SK-N-SH (cell line): ENCODE results near the gene SPAG6. TPM values are rescaled to one million over a fixed set of nuclear protein-coding genes. Genes with fewer than 3 reads are reported as not detected.

Experiments
- CTCF ChIA-PET: fragments of 300-600, 350-600 bp; formaldehyde crosslinking; extraction: SDS; loops from one replicate; lab custom pipeline; 2021; lab: Yijun Ruan, JAX
- POLR2A ChIA-PET: fragments of 350-600 bp; sonication (Branson Sonifier 250); formaldehyde crosslinking; extraction: SDS; loops from one replicate; lab custom pipeline; 2020; ENCODE audit warnings: antibody characterized with exemption, inconsistent platforms; lab: Yijun Ruan, JAX
- DNase-seq: peaks from one replicate; pipeline ENCODE4 v3.0.0; 2012
- H2AFZ ChIP-seq: fragments of 200-600 bp; sonication (generic); 2 replicates; pipeline ENCODE4 v1.8.1; 2016; ENCODE audit warnings: antibody characterized with exemption, mild to moderate bottlenecking, low read depth
- H3F3A ChIP-seq: fragments of 200-600 bp; sonication (generic); replicated peaks from 2 replicates; pipeline ENCODE3; 2016; ENCODE audit warnings: antibody characterized with exemption, mild to moderate bottlenecking; ENCODE audit not compliant: insufficient read depth
- H3K27ac ChIP-seq, 2 experiments: fragments of 200-500 bp in 1 of 2; fragments of 200-600 bp in 1 of 2; sonication (Bioruptor generic) in 1 of 2; sonication (generic), shearing (Covaris generic) in 1 of 2; 2 replicates each; pipeline versions ENCODE4 v1.5.1 to v1.6.1; 2014 to 2016; ENCODE audit warnings: low read depth in 2 of 2, inconsistent platforms in 1 of 2, low read length in 1 of 2, mild to moderate bottlenecking in 1 of 2, mixed read lengths in 1 of 2
- H3K27me3 ChIP-seq: fragments of 200-600 bp; sonication (generic), shearing (Covaris generic); 2 replicates; pipeline ENCODE4 v1.6.1; 2016; ENCODE audit warnings: mixed run types; ENCODE audit not compliant: insufficient read depth
- H3K36me3 ChIP-seq, 2 experiments: fragments of 200-500 bp in 1 of 2; fragments of 200-600 bp in 1 of 2; sonication (Bioruptor generic) in 1 of 2; sonication (generic) in 1 of 2; replicated peaks in 1 of 2; 2 replicates each; pipeline versions ENCODE3 to v1.5.1; 2014 to 2016; ENCODE audit warnings: low read length in 1 of 2, mild to moderate bottlenecking in 1 of 2; ENCODE audit not compliant: insufficient read depth in 2 of 2, control insufficient read depth in 1 of 2
- H3K4me1 ChIP-seq, 2 experiments: fragments of 200-500 bp in 1 of 2; fragments of 200-600 bp in 1 of 2; sonication (Bioruptor generic) in 1 of 2; sonication (generic), shearing (Covaris generic) in 1 of 2; 2 replicates each; pipeline versions ENCODE4 v1.5.1 to v1.6.1; 2014 to 2016; ENCODE audit warnings: low read depth in 1 of 2, low read length in 1 of 2, mixed run types in 1 of 2; ENCODE audit not compliant: insufficient read depth in 2 of 2, control insufficient read depth in 1 of 2
- H3K4me2 ChIP-seq: fragments of 200-600 bp; sonication (generic), shearing (Covaris generic); 2 replicates; pipeline ENCODE4 v1.6.1; 2017; ENCODE audit warnings: mixed run types
- H3K4me3 ChIP-seq, 2 experiments: fragments of 200-500 bp in 1 of 2; fragments of 200-600 bp in 1 of 2; sonication (Bioruptor generic) in 1 of 2; sonication (generic), shearing (Covaris generic) in 1 of 2; 2 replicates each; pipeline versions ENCODE4 v1.5.1 to v1.8.1; 2014 to 2016; ENCODE audit warnings: low read depth in 2 of 2, inconsistent platforms in 1 of 2, low read length in 1 of 2, mild to moderate bottlenecking in 1 of 2, mixed read lengths in 1 of 2, moderate library complexity in 1 of 2
- H3K79me2 ChIP-seq: fragments of 200-600 bp; sonication (generic); 2 replicates; pipeline ENCODE4 v1.8.1; 2017; ENCODE audit warnings: mild to moderate bottlenecking; ENCODE audit not compliant: insufficient read depth
- H3K9ac ChIP-seq: fragments of 200-600 bp; sonication (generic); 2 replicates; pipeline ENCODE4 v1.6.1; 2017; ENCODE audit warnings: mixed run types
- H3K9me2 ChIP-seq: fragments of 200-600 bp; sonication (generic); 2 replicates; pipeline ENCODE4 v1.6.1; 2017; ENCODE audit warnings: mixed run types
- H3K9me3 ChIP-seq: fragments of 200-600 bp; sonication (generic); 2 replicates; pipeline ENCODE4 v1.6.1; 2017; ENCODE audit warnings: mixed run types, mild to moderate bottlenecking, moderate library complexity
- H4K20me1 ChIP-seq: fragments of 200-600 bp; sonication (generic); 2 replicates; pipeline ENCODE4 v1.6.1; 2017; ENCODE audit warnings: mild to moderate bottlenecking, mixed run types; ENCODE audit not compliant: insufficient read depth
- EZH2phosphoT487 ChIP-seq: fragments of 200-600 bp; sonication (generic); IDR thresholded peaks from 2 replicates; pipeline ENCODE4 v1.6.1; 2017; ENCODE audit warnings: low read depth, mixed run types, mild to moderate bottlenecking, antibody characterized with exemption, moderate library complexity, borderline replicate concordance
- GATA2 ChIP-seq: sonication (generic); formaldehyde crosslinking; IDR thresholded peaks from 2 replicates; pipeline ENCODE4 v1.5.0; 2020; ENCODE audit warnings: mild to moderate bottlenecking, missing genetic modification reagents
- JUND ChIP-seq: IDR thresholded peaks from 2 replicates; pipeline ENCODE4 v1.4.0; 2012
- MEF2A ChIP-seq: IDR thresholded peaks from 2 replicates; pipeline ENCODE4 v1.4.0; 2012; ENCODE audit warnings: low read depth, borderline replicate concordance
- NFIC ChIP-seq: IDR thresholded peaks from 2 replicates; pipeline ENCODE4 v1.4.0; 2012; ENCODE audit warnings: borderline replicate concordance
- RFX5 ChIP-seq: IDR thresholded peaks from 2 replicates; pipeline ENCODE4 v1.6.1; 2012; ENCODE audit warnings: mild to moderate bottlenecking, improper control_type of control experiment, low read length
- RXRA ChIP-seq: IDR thresholded peaks from 2 replicates; pipeline ENCODE4 v1.4.0; 2012; ENCODE audit warnings: low read depth, mild to moderate bottlenecking, borderline replicate concordance
- SMC3 ChIP-seq: IDR thresholded peaks from 2 replicates; pipeline ENCODE4 v1.6.1; 2012; ENCODE audit warnings: low read depth, low read length, improper control_type of control experiment
- TCF12 ChIP-seq: IDR thresholded peaks from 2 replicates; pipeline ENCODE4 v1.4.0; 2012
- TEAD4 ChIP-seq: IDR thresholded peaks from 2 replicates; pipeline ENCODE4 v1.4.0; 2012; ENCODE audit warnings: mild to moderate bottlenecking, borderline replicate concordance; ENCODE audit not compliant: insufficient read depth
- YY1 ChIP-seq: IDR thresholded peaks from 2 replicates; pipeline ENCODE4 v1.4.0; 2012; ENCODE audit warnings: low read depth, mild to moderate bottlenecking
- WGBS: methylation state at CpG from one replicate; pipeline ENCODE4 v1.1.6; 2017; ENCODE audit warnings: low lambda C conversion rate; 5-methylcytosine and 5-hydroxymethylcytosine counted together
- polyA plus RNA-seq, 3 experiments: library from polyadenylated mRNA; depleted of rRNA; stranded (reverse); fragments of >200 nt; gene quantifications; 2 replicates each; pipeline ENCODE4 v1.2.3, GENCODE V29; 2012
- TF ChIP-seq, protein P1 (sequence below): IDR thresholded peaks from 2 replicates; pipeline ENCODE4 v1.6.1; 2012; ENCODE audit warnings: mild to moderate bottlenecking, low read depth, low read length, moderate library complexity
- TF ChIP-seq, protein P2 (sequence below): IDR thresholded peaks from 2 replicates; pipeline ENCODE4; 2012
- TF ChIP-seq, protein P3 (sequence below): IDR thresholded peaks from 2 replicates; pipeline ENCODE4 v1.4.0; 2012; ENCODE audit warnings: low read depth, borderline replicate concordance

SPAG6 gene
- polyA plus RNA-seq, 1 of the 3 experiments (the other 2 are of a cell fraction), result 0.77 TPM

GRCh38 chr10:22303461-22303860 is 41.8 kb upstream of the SPAG6 start:
- no peak overlapping the region for H3K27ac ChIP-seq
- H3K79me2 ChIP-seq, result no peaks in the 10 kb centered on the region
- H3K27me3 ChIP-seq, result no peaks in the 10 kb centered on the region
- no peak for DNase-seq
- H3K9ac ChIP-seq, result no peak overlapping the region
- no peak overlapping the region for H2AFZ ChIP-seq
- H3K36me3 ChIP-seq, result no peaks in the 10 kb centered on the region
- WGBS, result 91% methylated on average over 3 of the region's 3 CpGs
- ChIA-PET CTCF (interaction anchor here (0.7 kb wide), 1 partner anchor 407 kb away, joined by 3 read pairs; no protein-coding TSS in a partner anchor), POLR2A (no interaction called here)
- no peaks in the 10 kb centered on the region for H3F3A ChIP-seq
- no peaks in the 10 kb centered on the region for H4K20me1 ChIP-seq
- no peak overlapping the region for H3K4me3 ChIP-seq
- no peak overlapping the region for H3K4me2 ChIP-seq
- H3K9me3 ChIP-seq, result 0 out of 2 replicates have a peak, but pooled peaks cover 3% of the 10 kb centered on the region
- H3K9me2 ChIP-seq, result no peaks in the 10 kb centered on the region
- no peak for TF ChIP-seq RXRA
- no peak for TF ChIP-seq JUND
- no peak for TF ChIP-seq MEF2A
- no peak for TF ChIP-seq TCF12
- TF ChIP-seq, protein P1, sequence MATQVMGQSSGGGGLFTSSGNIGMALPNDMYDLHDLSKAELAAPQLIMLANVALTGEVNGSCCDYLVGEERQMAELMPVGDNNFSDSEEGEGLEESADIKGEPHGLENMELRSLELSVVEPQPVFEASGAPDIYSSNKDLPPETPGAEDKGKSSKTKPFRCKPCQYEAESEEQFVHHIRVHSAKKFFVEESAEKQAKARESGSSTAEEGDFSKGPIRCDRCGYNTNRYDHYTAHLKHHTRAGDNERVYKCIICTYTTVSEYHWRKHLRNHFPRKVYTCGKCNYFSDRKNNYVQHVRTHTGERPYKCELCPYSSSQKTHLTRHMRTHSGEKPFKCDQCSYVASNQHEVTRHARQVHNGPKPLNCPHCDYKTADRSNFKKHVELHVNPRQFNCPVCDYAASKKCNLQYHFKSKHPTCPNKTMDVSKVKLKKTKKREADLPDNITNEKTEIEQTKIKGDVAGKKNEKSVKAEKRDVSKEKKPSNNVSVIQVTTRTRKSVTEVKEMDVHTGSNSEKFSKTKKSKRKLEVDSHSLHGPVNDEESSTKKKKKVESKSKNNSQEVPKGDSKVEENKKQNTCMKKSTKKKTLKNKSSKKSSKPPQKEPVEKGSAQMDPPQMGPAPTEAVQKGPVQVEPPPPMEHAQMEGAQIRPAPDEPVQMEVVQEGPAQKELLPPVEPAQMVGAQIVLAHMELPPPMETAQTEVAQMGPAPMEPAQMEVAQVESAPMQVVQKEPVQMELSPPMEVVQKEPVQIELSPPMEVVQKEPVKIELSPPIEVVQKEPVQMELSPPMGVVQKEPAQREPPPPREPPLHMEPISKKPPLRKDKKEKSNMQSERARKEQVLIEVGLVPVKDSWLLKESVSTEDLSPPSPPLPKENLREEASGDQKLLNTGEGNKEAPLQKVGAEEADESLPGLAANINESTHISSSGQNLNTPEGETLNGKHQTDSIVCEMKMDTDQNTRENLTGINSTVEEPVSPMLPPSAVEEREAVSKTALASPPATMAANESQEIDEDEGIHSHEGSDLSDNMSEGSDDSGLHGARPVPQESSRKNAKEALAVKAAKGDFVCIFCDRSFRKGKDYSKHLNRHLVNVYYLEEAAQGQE, result no peak
- no peaks in the 10 kb centered on the region for H3K4me1 ChIP-seq

DNA sequence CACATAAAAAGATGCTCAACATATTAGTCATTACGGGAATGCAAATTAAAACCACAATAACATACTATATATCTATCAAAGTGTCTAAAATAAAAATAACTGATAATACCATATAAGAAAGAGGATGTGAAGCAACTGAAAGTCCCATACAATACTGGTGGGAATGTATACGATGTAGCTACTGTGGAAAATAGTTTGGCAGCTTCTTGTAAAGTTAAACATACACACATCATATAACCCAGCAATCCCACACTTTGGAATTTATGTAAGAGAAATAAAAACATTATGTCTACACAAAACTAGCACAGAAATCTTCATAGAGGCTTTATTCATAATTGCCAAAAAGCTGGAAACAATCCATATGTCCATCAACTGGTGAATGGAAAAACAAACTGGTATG is 39.6 kb upstream of the SPAG6 start:
- WGBS, result 45% methylated on average over 2 of the region's 2 CpGs
- Histone ChIP-seq H3F3A (no peaks in the 10 kb centered on the region), H3K27ac (no peak overlapping the region), H3K4me2 (no peak overlapping the region), H3K4me3 (no peak overlapping the region), H2AFZ (no peak overlapping the region; the same call in 1 of the 2 replicates), H3K9ac (no peak overlapping the region), H3K4me1 (no peaks in the 10 kb centered on the region), H3K27me3 (no peaks in the 10 kb centered on the region), H3K36me3 (no peaks in the 10 kb centered on the region), H3K9me2 (no peaks in the 10 kb centered on the region), H3K79me2 (no peaks in the 10 kb centered on the region), H4K20me1 (no peaks in the 10 kb centered on the region), H3K9me3 (0 out of 2 replicates have a peak, but pooled peaks cover 3% of the 10 kb centered on the region)
- no peak for TF ChIP-seq YY1
- TF ChIP-seq TEAD4, result no peak
- no peak for TF ChIP-seq GATA2 (CRISPR knock-in tag)
- CTCF ChIA-PET, result no interaction called here
- POLR2A ChIA-PET, result no interaction called here
- DNase-seq, result no peak

DNA sequence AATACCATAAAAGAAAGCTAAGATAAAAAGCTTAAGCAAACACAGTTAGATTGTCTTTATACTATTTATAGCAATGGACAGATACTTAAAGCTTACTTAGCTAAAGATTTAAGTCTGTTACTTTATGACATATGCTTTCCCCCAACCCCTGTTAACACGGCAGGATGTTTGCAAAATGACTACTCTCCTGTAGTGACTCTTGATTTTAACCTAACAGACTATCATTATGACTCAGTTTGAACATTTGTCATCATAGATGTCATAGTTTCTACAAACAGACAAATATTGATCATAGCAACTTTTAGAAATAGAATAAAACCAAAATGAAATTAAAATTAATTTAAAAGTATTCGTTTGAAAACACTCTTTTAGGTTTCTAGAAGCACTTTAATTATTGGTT is 36.9 kb upstream of the SPAG6 start:
- H4K20me1 ChIP-seq, result no peaks in the 10 kb centered on the region
- H3K36me3 ChIP-seq, result no peaks in the 10 kb centered on the region
- WGBS, result 56% methylated on average over 2 of the region's 2 CpGs
- H3K9ac ChIP-seq, result no peak overlapping the region
- no peaks in the 10 kb centered on the region for H3K79me2 ChIP-seq
- POLR2A ChIA-PET, result no interaction called here
- H3K27me3 ChIP-seq, result no peaks in the 10 kb centered on the region
- TF ChIP-seq SMC3 (no peak), EZH2phosphoT487 (no peak), RXRA (no peak), YY1 (no peak), JUND (no peak), NFIC (no peak), RFX5 (no peak), MEF2A (no peak), TEAD4 (no peak)
- TF ChIP-seq, protein P2, sequence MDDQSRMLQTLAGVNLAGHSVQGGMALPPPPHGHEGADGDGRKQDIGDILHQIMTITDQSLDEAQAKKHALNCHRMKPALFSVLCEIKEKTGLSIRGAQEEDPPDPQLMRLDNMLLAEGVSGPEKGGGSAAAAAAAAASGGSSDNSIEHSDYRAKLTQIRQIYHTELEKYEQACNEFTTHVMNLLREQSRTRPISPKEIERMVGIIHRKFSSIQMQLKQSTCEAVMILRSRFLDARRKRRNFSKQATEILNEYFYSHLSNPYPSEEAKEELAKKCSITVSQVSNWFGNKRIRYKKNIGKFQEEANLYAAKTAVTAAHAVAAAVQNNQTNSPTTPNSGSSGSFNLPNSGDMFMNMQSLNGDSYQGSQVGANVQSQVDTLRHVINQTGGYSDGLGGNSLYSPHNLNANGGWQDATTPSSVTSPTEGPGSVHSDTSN, result no peak
- TF ChIP-seq, protein P3, sequence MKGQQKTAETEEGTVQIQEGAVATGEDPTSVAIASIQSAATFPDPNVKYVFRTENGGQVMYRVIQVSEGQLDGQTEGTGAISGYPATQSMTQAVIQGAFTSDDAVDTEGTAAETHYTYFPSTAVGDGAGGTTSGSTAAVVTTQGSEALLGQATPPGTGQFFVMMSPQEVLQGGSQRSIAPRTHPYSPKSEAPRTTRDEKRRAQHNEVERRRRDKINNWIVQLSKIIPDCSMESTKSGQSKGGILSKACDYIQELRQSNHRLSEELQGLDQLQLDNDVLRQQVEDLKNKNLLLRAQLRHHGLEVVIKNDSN, result no peak
- H3K9me3 ChIP-seq, result 0 out of 2 replicates have a peak, but pooled peaks cover 3% of the 10 kb centered on the region
- no peak for DNase-seq
- no peak overlapping the region for H3K4me2 ChIP-seq
- no peaks in the 10 kb centered on the region for H3F3A ChIP-seq
- H3K4me1 ChIP-seq, result no peaks in the 10 kb centered on the region
- no peak overlapping the region for H3K4me3 ChIP-seq
- H3K9me2 ChIP-seq, result no peaks in the 10 kb centered on the region
- CTCF ChIA-PET, result no interaction called here
- H3K27ac ChIP-seq, result no peak overlapping the region
- no peak overlapping the region for H2AFZ ChIP-seq
